ENCODE measurements around the gene NME7.

DNA sequence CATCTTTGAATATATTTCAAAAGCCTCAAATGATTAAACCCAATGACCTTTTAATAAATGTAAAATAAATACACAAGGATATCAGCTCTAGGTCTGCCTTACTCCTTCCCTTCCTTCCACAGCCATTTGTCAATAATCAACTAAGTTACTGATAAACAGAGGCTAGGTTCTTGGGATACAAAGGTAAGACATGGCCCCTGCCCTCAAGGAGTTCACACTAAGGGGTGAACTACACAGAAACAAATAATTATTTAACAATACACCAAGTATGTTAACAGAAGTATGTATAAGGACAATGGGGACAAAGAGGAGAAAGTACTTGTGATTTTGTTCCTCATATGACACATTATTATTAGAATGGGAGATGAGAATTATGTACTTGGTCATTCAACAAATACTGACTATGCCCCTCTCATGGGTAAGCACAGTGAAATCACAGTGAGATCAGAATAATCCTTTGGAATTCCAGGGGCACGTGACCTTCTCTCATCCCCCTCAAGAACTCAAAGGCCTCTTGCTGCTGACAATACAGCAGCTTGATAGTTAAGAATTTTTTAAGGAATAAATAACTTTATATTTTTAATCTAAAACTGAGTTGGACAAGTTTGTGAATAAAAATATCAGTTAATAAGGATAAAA, 220.9 kb downstream of the NME7 start:
- TF ChIP-seq CTCF (IDR thresholded peaks at IDR 0.05) (no peak), POLR2AphosphoS5 (IDR thresholded peaks at IDR 0.05; ENCODE audit: low read depth, low read length) (no peak)
- TF ChIP-seq, protein P1, sequence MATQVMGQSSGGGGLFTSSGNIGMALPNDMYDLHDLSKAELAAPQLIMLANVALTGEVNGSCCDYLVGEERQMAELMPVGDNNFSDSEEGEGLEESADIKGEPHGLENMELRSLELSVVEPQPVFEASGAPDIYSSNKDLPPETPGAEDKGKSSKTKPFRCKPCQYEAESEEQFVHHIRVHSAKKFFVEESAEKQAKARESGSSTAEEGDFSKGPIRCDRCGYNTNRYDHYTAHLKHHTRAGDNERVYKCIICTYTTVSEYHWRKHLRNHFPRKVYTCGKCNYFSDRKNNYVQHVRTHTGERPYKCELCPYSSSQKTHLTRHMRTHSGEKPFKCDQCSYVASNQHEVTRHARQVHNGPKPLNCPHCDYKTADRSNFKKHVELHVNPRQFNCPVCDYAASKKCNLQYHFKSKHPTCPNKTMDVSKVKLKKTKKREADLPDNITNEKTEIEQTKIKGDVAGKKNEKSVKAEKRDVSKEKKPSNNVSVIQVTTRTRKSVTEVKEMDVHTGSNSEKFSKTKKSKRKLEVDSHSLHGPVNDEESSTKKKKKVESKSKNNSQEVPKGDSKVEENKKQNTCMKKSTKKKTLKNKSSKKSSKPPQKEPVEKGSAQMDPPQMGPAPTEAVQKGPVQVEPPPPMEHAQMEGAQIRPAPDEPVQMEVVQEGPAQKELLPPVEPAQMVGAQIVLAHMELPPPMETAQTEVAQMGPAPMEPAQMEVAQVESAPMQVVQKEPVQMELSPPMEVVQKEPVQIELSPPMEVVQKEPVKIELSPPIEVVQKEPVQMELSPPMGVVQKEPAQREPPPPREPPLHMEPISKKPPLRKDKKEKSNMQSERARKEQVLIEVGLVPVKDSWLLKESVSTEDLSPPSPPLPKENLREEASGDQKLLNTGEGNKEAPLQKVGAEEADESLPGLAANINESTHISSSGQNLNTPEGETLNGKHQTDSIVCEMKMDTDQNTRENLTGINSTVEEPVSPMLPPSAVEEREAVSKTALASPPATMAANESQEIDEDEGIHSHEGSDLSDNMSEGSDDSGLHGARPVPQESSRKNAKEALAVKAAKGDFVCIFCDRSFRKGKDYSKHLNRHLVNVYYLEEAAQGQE (IDR thresholded peaks at IDR 0.05; ENCODE audit: insufficient read depth in 1 of 2, low read depth in 2 of 2, low read length in 1 of 2): no peak
